Myocyte (in vitro differentiated cells): ENCODE data around the gene C1orf74. TPM values are rescaled to one million over a fixed set of nuclear protein-coding genes. Genes with fewer than 3 reads are reported as not detected.

Experiments
- DNase-seq: peaks from one replicate; pipeline ENCODE4 v3.0.0-alpha.2; 2012; ENCODE audit warnings: low read depth
- polyA plus RNA-seq: library from polyadenylated mRNA; unstranded; fragments of >200 nt; gene quantifications from one replicate; pipeline ENCODE4 v1.2.1, GENCODE V29; 2012; ENCODE audit warnings: missing spikeins
- total RNA-seq: library from RNA; depleted of rRNA; stranded (reverse); fragments of >200 nt; gene quantifications from 2 replicates; pipeline ENCODE4 v1.2.3, GENCODE V29; 2014

The C1orf74 gene
- 2.6 and 4.1 TPM in 2 replicates for total RNA-seq
- 1.9 TPM for polyA plus RNA-seq

GRCh38 chr1:209784265-209785169 is at the start of gene C1orf74:
Gene C1orf74, minus strand, starts transcription at chr1:209784559. Its CDS starts 925 bp downstream, at chr1:209783634.
- DNase-seq, result peak; percentile 99

GRCh38 chr1:209831615-209832014 is 47.3 kb upstream of the C1orf74 start:
- DNase-seq, result no peak

- DNase-seq, result no peak
Observed at GRCh38 chr1:209830722-209831121, 46.4 kb upstream of the C1orf74 start.

GRCh38 chr1:209829716-209830115 is 45.4 kb upstream of the C1orf74 start:
- no peak for DNase-seq

- peak; percentile 97 for DNase-seq
Observed at GRCh38 chr1:209827384-209828262, 43.3 kb upstream of the C1orf74 start, which contains the start of gene UTP25. Gene UTP25, plus strand, starts transcription at chr1:209827972. Its CDS starts 92 bp downstream, at chr1:209828064.

- peak; percentile 77 for DNase-seq
Observed at GRCh38 chr1:209825591-209826434, 41.5 kb upstream of the C1orf74 start.

GRCh38 chr1:209823143-209824041 is 39.0 kb upstream of the C1orf74 start:
- DNase-seq, result peak; percentile 82

GRCh38 chr1:209822706-209823105 is 38.3 kb upstream of the C1orf74 start:
- no peak for DNase-seq

GRCh38 chr1:209820986-209821385 is 36.6 kb upstream of the C1orf74 start:
- DNase-seq, result no peak

GRCh38 chr1:209819058-209819457 is 34.7 kb upstream of the C1orf74 start:
- no peak for DNase-seq

- no peak for DNase-seq
Observed at GRCh38 chr1:209817691-209818090, 33.3 kb upstream of the C1orf74 start.

- no peak for DNase-seq
Observed at GRCh38 chr1:209816923-209817322, 32.6 kb upstream of the C1orf74 start.

GRCh38 chr1:209815931-209816341 is 31.6 kb upstream of the C1orf74 start:
- DNase-seq, result no peak

- no peak for DNase-seq
Observed at GRCh38 chr1:209815490-209815889, 31.1 kb upstream of the C1orf74 start.

GRCh38 chr1:209813902-209814301 is 29.5 kb upstream of the C1orf74 start:
- no peak for DNase-seq

- no peak for DNase-seq
Observed at GRCh38 chr1:209810783-209811182, 26.4 kb upstream of the C1orf74 start.

- no peak for DNase-seq
Observed at GRCh38 chr1:209809611-209810010, 25.3 kb upstream of the C1orf74 start.

- peak; percentile 97 for DNase-seq
Observed at GRCh38 chr1:209808059-209808581, 23.8 kb upstream of the C1orf74 start.

- no peak for DNase-seq
Observed at GRCh38 chr1:209807509-209807908, 23.1 kb upstream of the C1orf74 start.
